ENCODE measurements around the gene TESK2. TPM values are rescaled to one million over a fixed set of nuclear protein-coding genes. Genes with fewer than 3 reads are reported as not detected.

The TESK2 gene
- total and polyA plus RNA-seq, 2 of the 8 experiments (the other 6 are each of a cell fraction or from before 2014, with no cell fraction given) = 10.8 to 12.6 TPM

- TF ChIP-seq CHD7 (IDR thresholded peaks at IDR 0.05; ENCODE audit: insufficient replicate concordance, low read length) (no peak), TBP (IDR thresholded peaks at IDR 0.05; ENCODE audit: low read depth, low read length) (no peak)
Measured at GRCh38 chr1:45314266-45314665, 176.7 kb downstream of the TESK2 start (continued).
